Loucy (cell line): ENCODE measurements around the gene PIM3.

Experiments
- CTCF ChIP-seq: fragments of 200-600 bp; sonication (generic); conservative IDR thresholded peaks from 2 replicates; pipeline ENCODE4 v1.5.1; 2014; ENCODE audit warnings: mild to moderate bottlenecking, antibody characterized with exemption, low read length
- EZH2phosphoT487 ChIP-seq: fragments of 200-600 bp; IDR thresholded peaks from 2 replicates; pipeline ENCODE4 v1.6.1; 2018; ENCODE audit warnings: antibody characterized with exemption, mild to moderate bottlenecking, moderate library complexity, borderline replicate concordance

GRCh38 chr22:49999063-49999945 lies 38.7 kb downstream of the PIM3 start:
- TF ChIP-seq EZH2phosphoT487, result no peak
- no peak for TF ChIP-seq CTCF
